GM19328 (cell line): Measurements from ENCODE around the gene IL19.
"Not testable (repeated sequence)": the region's sequence is repeated elsewhere in the genome, so short reads cannot be mapped to it uniquely, and the experiment has no call there.

ENCODE experiments used
- ATAC-seq: cut with Tn5 transposase; IDR thresholded peaks from one replicate; pipeline ENCODE4 v1.9.1; 2021; ENCODE audit warnings: mild to moderate bottlenecking, moderate library complexity; ENCODE audit not compliant: unreplicated experiment

Gene IL19

DNA sequence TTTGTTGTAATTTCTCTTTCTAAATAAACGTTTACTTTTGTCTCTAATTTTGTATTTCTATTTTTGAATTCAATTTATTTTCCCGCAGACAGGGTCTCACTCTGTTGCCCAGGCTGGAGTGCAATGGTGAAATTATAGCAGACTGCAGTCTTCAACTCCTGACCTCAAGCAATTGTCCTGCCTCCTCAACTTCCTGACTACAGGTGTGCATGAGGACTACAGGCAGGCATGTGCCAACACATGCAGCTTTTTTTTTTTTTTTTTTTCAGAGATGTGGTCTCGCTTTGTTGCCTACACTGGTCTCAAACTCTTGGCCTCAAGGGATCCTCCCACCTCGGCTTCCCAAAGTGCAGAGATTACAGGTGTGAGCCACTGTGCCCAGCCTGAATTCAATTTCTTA, 58.2 kb downstream of the IL19 start:
- no peak for ATAC-seq

DNA sequence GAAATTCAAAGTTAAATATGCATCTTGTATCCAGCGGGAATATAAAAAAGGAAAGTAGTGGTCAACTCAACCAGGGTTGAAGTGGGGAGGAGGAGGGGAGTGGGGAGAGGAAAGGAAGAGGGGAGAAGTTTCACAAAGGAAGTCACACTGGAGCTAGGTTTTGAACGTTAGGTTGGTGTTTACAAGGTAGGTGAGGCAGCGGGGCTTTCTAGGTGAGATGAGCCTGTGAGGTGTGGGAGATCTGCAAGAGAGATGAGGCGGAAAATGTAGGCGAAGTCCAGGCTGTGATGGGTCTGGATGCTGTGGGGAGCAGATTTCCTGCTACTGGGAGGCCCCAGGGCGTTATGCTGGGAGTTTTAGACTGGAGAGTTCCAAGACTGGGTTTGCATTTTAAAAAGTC, 58.7 kb downstream of the IL19 start:
- no peak for ATAC-seq

DNA sequence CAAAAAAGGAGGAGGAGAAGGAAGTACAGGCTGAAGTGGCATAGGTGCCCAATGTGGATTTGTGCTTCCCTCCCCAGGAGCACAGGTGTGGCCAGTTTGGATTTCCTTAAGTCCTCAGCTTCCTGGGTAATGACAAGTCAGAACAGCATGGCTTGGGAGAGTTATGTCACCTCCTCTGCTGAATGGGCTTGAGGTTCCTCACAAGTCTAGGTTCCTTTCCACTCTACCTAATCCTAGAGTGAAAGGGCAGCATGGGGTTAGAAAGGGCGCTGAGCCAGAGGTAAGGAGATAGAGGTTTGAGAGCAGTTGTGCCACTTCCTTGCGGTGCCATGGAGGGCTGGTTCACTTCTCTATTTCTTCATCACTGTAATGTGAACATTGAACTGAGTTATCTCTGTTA, 59.3 kb downstream of the IL19 start:
- no peak for ATAC-seq

DNA sequence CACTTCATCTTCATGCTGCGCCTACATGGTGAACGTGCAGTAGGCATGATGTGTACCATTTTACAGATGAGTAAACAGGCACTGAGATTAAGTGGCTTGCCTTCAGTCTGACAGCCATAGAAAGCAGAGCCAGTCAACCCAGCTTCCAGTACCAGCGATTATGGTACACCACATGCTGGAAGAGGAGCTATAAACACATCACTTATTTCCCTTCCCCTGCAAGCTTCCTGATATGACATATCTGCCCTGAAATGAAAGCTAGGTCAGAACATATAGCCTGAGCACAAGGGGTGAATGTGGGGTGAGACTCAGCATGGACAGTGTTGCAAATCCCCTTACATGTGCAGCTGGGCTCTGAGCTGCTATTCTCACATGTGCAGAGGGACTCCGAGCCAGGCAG, 61.1 kb downstream of the IL19 start:
- no peak for ATAC-seq

DNA sequence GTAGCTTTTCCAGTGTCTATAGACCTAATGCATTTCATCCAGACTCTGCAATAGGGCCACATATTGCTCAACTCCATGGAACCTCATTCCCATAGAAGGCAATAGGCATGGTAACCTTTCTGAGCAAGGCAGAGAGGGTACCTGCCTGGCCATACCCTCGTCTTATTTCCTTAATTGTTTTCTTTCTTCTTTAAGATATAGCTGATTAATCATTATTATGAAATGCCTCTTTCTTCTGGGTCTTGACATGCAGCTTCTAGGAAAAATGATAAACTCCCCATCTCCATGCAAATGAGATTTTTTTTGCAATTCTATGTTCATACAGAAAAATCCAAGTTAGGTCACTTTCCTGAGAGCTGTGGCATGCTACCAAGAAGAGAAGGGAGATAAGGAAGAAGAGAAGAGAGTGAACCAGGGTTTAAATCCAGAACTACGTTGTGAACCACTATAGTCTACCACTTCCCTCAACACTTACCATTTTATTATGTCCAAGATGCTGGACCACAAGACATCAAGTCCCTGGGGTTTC, 61.8 kb downstream of the IL19 start:
- no peak for ATAC-seq

DNA sequence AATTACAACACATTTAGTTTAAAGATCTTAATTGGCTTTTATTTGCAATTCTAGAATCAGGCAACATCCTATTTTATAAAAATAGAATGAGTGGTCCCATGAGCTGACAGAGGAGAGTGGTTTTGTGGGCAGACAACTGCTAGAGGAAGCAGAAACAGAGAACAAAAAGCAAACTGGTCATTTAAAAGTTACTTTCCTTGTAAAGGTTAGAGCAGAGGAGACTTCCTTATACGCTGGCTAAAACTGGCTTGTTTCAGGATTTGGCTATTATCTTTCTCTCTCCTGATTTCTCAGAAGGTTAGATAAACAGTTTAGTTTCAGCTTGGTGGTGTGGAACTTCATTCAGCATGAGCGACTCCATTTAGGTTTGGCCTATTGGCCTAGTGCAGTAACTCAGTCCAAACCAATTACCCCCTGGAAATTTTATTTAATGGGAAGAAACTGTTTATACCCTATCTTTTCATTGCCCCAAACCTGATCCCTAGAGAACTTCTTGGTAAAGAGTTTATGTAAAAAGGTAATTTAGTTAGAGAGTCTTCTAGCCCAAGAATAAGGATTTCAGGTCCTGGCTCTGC, 62.6 kb downstream of the IL19 start:
- ATAC-seq: no peak

DNA sequence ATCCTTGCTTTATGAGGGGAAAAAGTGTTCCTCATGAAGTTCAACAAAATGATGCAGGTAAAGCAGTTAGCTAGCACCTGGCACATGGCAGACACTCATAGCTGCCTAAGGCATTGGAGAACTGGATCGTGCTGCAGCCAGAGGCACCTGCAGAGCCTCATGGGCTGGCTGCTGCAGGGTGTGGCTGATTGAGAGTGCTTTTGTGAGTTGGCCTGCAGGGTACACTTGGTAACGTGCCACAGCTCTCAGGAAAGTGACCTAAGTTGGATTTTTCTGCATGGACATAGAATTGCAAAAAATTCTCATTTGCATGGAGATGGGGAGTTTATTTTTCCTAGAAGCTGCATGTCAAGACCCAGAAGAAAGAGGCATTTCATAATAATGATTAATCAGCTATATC, 63.2 kb downstream of the IL19 start:
- ATAC-seq: no peak

DNA sequence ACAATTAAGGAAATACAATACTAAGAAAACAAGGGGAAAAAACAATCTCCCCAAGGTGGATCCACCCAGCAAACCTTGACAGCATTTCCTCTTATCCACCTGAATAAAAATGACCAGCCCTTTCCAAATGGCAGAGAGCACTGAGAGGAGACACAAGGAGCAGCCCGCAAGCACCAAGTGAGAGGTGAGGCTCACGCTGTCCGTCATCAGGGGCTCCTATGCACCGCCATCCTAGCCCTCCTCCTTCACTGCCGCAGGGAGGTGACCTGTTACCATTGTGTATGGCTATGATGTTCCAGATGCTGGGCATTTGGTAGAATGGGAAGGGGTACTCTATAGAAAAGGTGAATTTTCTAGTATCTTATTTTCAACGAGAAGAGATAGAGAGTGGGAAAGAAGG, 63.6 kb downstream of the IL19 start:
- ATAC-seq: no peak

DNA sequence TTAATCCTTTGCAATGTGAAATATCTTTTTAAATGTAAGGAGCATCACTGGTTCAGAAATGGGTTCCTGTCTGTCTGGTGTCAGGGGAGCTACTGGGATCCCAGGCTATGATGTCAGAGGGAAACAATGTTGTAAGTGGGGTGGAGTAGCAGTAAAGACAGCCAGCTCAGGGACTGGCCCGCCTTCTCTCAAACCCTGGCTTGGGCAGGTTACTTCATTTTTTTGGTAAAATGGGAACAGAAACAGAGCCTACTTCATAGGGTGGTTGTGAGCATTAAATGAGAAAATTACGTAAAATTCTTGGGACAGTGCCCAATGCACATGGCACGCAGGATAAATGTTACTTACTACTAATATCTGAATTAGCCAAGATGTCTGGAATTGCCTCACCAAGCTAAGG, 64.1 kb downstream of the IL19 start:
- ATAC-seq: no peak

DNA sequence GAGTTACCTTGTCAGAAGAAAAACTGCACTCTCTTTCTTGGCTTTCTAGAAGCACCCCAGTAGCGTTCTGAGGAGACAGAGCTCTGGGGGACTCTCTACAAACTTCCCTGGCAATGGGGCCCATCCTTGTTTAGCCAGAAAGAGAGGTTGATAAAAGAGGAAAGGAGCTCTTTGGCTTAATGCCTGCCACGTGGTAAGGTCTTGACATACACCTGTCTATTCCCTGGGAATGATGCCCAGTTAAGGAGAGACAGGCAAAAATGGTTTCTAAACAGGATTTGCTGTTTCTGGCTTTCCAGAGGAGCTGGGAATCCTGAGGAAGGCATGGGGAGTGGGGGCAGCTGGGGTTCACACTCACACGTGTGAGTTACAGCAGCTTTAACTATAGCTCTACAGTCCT, 64.6 kb downstream of the IL19 start:
- no peak for ATAC-seq

DNA sequence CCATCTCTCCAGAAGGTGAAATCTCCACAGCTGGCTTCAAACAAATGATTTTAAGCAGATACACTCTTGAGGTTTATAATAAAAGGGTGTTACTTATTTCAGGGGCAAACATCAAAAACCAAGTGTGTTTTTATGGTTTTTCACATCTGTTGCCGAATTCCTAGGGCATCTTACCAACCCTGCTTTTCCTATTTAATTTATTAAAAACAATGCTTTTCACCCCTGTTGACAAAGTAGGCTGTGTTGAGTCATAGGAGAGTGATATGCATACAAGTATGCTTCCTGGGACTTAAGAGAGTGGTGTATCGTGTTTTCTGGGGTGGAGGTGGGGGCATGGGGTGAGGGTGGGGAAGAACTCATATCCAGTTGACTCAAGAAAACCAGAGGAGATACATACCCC, 65.5 kb downstream of the IL19 start:
- no peak for ATAC-seq

DNA sequence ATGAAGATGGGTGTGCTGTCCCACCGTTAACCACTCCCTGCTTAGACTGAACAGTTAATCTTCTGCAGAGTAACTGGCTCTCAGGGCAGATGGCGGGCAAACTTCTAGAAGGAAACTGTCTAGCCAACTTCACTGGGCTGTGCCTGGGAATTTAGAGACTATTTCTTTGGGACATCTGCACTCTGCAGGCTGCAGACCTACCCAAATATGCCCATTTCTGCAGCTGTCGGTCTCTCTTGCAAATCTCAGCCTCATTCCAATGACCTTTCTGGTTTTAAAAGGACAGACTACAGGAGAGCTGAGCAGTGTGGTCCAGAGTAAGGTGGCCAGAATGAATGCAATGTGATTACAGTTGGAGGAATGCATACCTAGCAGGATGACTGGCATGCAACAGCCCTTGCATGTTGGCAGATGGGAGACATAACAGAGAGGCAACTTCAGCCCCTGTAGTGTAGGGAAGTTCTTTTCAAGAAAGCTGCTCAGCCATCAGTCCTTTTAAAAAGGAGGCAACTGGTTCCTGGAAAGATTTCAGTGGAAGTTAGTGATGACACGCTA, 68.5 kb downstream of the IL19 start:
- ATAC-seq: no peak

DNA sequence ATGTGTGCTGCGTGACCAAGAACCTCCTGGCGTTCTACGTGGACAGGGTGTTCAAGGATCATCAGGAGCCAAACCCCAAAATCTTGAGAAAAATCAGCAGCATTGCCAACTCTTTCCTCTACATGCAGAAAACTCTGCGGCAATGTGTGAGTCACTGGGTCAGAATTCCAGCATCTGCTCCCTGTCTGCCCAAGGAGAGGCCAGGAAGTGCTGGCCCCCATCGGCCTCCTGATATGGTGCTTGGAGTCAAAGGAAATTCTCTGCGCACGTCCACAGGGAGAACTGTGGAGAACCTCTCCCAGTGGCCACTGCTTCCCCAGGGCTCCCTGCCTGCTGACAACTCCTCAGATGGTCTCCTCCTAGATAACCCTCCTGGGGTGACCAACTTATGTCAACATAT, 69.3 kb downstream of the IL19 start:
- no peak for ATAC-seq

DNA sequence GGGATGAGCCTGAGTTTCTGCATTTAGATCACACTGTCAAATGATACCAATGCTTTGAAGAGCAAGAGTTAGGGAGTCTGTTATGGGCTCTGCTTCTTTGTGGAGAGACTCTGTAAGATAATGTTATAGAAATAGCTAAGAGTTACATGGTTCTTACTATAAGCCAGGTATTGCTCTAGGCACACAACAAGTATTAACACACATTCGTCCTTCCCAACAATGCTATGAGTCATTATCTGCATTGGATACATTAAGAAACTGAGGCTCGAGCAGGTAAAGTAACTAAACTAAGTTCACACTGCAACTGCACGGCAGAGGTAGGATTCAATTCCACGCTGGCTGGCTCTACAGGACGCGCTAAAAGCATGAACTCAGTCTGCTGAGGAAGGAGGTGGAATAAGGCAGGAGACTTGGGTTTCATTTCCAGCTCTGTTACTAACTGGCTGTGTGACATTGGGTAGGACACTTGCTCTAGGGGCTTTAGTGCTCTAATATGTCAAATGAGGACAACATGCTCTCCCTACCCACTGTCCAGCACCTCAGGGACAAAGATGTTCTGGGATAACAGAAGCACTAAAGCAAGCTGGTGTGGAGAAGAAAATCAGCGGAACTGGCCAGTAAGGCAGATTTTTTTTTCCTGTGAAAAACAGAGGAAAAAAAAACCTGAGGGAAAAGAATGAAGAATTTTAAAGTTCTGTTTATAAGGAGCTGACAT, 71.2 kb downstream of the IL19 start:
- no peak for ATAC-seq

DNA sequence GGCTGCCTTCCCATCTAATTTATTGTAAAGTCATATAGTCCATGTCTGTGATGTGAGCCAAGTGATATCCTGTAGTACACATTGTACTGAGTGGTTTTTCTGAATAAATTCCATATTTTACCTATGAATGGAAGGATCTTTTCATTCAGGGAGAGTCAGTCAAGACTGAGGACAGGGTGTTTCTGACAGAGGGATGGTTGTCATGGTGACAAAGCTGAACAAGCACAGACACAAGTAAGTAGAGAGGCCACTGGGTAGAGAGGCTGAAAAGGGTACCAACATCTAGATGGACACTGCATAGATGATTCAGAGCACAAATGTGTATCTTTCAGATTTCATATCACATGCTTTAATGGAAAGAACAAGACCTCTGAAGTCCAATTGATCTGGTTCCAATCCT, 72.3 kb downstream of the IL19 start:
- ATAC-seq: no peak

DNA sequence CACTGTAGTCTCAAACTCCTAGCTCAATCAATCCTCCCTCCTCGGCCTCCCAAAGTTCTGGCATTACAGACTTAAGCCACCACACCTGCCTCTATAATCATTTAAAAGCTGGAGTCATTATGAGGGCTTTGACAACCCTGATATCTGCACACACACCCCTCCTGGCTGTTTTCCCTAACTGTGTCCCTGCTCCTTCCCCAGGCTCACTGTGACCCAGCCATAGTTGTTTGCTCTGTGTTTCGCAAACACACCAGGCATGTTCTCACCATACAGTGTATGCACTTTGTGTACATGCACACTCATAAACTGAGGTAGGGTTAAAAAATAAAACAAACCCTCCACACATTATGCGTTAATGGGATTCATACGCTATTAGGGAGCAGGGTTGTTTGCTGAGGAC, 73.1 kb downstream of the IL19 start:
- ATAC-seq: no peak

DNA sequence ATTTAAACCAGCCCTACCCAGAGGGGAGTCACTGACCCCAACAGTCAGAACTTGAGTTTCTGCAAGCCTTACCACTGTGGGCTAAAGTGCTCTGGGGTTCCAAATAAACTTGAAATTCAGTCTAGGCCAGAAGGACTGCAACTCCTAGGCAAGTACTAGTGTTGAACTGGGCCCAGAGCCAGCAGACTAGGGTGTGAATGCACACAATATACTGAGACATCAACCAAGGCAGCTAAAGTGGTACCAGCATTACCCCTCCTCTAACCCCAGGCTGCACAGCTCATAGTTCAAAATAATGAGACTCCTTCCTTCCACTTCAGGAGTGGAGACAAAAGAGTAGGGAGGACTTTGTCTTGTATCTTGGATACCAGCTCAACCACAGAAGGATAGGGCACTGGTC, 75.9 kb downstream of the IL19 start:
- no peak for ATAC-seq

DNA sequence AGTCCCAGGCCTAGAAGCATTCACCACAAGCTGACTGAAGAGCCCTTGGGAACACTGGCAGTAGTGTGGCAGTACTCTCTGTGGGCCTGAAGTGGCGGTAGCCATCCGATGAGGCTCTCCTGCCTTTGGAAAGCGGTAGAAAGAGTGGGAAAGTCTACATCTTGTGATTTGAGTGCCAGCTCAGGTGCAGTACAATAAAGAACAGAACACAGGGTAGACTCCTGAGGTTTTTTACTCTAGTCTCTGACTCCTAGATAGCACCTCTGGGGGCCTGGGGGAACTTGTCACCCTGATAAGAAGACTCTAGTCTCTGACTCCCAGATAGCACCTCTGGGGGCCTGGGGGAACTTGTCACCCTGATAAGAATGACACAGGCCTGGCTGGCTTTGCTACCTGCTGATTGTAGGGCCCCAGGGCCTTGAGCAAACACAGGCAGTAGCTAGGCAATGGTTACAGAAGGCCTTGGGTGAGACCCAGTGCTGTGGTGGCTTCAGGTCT, 76.8 kb downstream of the IL19 start:
- no peak for ATAC-seq

DNA sequence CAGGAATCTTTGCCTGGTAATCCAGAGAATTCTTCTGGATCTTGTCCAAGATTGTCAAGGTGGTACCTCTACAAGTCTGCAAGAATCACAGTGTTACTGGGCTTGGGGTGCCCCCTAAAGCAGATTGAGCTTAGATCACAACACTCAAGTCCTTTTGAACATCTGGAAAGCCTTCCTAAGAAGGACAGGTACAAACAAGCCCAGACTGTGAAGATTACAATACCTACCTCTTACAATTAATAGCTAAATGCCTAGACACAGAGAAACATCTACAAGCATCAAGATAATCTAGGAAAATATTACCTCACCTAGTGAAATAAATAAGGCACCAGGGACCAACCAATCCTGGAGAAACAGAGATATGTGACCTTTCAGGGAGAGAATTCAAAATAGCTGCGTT, 77.4 kb downstream of the IL19 start:
- ATAC-seq: no peak

DNA sequence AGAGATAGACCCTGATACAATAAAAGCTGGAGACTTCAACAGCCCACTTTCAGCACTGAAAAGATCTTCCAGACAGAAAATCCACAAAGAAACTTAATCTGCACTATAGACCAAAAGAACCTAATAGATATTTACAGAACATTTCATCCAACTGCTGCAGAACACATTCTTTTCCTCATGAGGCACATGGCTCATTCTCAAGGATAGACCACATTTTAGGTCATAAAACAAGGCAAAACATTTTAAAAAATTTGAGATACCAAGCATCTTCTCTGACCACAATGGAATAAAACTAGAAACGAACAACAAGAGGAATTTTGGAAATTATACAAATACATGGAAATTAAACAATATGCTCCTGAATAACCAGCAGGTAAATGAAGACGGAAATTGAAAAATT, 79.8 kb downstream of the IL19 start:
- ATAC-seq: no peak

DNA sequence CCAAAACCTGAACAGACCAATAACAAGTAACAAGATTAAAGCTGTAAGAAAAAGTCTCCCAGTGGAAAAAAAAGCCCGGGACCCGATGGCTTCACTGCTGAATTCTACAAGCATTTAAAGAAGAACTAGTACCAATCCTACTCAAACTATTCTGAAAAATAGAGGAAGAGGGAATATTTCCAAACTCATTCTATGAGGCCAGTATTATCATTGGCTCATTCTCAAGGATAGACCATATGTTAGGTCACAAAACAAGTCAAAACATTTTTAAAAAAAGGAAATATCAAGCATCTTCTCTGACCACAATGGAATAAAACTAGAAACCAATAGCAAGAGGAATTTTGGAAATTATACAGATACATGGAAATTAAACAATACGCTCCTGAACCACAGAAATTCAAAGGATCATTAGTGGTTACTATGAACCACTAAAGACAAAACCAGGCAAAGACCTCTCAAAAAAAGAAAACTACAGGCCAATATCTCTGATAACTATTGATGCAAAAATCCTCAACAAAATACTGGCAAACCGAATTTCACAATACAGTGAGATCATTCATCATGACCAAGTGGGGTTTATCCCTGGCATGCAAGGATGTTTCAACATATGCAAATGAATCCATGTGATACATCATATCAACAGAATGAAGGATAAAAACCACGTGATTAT, 80.9 kb downstream of the IL19 start:
- no peak for ATAC-seq

DNA sequence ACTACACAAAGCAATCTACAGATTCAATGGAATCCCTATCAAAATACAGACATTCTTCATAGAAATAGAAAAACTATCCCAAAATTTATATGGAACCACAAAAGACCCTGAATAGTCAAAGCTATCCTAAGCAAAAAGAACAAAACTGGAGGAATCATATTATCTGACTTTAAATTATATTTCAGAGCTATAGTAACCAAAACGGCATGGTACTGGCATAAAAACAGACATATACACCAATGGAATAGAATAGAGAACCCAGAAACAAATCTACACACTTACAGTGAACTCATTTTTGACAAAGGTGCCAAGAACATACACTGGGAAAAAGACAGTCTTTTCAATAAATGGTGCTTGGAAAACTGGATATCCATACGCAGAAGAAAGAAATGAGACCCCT, 82.1 kb downstream of the IL19 start:
- not testable (repeated sequence) for ATAC-seq
